D721Med (cell line): ENCODE data around the gene MUC2.

ENCODE experiments used
- DNase-seq: peaks from one replicate; pipeline ENCODE4 v3.0.0; 2011; ENCODE audit warnings: low spot score; ENCODE audit not compliant: insufficient read length
- FAIRE-seq: peaks from 2 replicates; lab custom pipeline; 2011; peaks lifted over from hg19 to GRCh38; lab: Jason Lieb, UNC
- TF ChIP-seq, protein P1 (sequence below): IDR thresholded peaks from 2 replicates; pipeline ENCODE4 v1.5.1; 2012; ENCODE audit warnings: mild to moderate bottlenecking, control low read depth; ENCODE audit not compliant: insufficient read depth; ENCODE audit errors: missing control alignments

MUC2 gene

DNA sequence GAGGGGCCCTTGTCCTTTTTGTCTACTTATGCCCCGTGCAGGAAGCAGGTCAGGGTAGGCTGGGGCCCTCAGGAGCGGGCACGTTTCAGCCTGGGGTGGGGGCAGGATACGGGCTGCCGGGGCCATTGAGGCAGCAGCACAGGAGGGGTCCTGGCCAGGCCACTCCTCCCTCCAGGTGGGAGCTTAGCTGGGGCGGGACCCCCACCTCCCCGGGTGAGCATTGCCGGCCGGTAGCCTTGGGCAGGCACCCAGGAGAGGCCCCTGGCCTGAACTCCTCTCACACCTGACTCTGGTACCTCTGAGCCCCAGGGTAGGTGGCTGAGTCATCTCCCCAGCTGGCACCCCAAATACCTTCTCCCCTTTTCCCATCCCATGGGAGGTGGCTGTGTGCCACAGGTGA is 33.2 kb upstream of the MUC2 start:
- FAIRE-seq (no peak), DNase-seq (no peak)
- TF ChIP-seq, protein P1, sequence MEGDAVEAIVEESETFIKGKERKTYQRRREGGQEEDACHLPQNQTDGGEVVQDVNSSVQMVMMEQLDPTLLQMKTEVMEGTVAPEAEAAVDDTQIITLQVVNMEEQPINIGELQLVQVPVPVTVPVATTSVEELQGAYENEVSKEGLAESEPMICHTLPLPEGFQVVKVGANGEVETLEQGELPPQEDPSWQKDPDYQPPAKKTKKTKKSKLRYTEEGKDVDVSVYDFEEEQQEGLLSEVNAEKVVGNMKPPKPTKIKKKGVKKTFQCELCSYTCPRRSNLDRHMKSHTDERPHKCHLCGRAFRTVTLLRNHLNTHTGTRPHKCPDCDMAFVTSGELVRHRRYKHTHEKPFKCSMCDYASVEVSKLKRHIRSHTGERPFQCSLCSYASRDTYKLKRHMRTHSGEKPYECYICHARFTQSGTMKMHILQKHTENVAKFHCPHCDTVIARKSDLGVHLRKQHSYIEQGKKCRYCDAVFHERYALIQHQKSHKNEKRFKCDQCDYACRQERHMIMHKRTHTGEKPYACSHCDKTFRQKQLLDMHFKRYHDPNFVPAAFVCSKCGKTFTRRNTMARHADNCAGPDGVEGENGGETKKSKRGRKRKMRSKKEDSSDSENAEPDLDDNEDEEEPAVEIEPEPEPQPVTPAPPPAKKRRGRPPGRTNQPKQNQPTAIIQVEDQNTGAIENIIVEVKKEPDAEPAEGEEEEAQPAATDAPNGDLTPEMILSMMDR = no peak

DNA sequence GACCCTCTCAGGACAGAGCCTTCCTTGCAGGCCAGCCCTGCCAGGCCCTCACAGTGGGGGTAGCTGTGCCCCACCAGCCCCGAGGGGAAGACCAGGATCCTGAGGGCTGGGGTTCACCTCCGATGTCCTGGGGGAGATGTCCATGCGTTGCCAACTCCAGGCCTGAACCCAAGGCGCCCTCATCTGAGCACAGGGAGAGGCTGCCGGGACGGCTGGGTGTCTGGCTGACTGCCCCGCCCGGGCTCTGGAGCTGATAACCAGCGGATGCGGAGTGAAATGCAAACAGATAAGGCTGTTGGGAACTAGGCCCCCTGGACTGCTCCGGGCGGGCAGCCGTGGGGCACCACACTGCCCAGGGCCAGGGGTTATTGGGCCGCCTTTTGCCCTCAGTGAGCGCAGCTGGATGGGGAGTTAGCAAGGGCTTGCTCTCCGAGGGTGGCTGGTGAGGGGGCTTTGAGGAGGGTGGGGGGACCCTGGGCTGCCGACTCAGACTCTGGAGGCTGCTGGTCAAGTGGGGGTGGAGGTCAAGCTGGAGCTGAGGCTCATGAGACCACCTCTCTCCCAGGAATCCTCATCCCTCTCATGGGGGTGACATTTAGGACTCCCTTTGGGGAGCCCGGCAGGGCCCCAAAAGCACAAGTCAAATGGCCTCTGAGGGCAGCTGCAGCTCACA is 32.6 kb upstream of the MUC2 start:
- no peak for FAIRE-seq
- TF ChIP-seq, protein P1 = no peak
- DNase-seq = no peak

DNA sequence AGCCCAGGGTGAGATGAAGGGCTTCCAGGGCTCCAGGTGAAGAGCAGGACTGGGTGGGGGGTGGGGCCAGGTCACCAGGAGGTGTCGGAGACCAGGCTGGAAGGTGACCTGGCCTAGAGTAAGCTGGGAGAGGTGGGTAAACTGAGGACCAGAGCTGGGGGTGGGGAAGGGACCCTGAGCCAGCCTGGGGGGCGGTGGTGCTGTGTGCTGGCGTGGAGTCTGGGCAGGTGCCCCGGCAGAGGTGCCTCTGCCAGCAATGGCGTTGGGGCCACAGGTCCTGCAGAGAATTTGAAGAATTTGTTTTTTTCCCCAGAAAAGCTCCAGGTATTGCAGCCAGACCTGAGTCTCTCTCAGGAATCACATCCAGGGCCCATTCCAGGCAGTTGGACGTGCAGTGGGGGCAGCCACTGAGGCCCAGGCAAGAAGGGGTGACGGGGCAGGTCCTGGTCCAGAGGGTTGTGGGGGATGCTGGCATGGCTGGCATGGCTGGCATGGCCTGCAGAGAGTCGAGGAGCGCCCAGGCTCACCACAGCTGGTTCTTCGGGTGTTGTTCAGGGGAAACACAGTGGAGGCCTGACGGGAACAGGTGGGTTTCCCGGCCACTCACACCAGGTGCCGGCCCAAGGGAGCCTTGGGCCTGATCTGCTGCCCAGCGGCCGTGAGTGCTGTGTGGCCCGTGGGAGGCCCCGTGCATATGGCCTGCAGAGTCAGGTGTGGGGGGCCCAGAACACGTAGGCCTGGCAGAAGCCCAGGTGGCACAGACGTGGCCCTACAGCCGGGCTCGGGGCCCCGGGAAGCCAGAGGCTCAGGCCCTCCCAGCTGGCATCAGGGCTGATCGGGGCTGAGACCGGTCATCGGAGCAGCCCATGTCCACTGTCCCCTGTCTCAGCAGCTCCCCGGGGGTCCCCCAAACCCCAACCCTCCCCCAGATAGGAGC is 31.8 kb upstream of the MUC2 start:
- FAIRE-seq (no peak), DNase-seq (no peak)
- TF ChIP-seq, protein P1 = no peak

GRCh38 chr11:1043563-1044096 is 31.0 kb upstream of the MUC2 start:
- TF ChIP-seq, protein P1 = no peak
- no peak for DNase-seq

DNA sequence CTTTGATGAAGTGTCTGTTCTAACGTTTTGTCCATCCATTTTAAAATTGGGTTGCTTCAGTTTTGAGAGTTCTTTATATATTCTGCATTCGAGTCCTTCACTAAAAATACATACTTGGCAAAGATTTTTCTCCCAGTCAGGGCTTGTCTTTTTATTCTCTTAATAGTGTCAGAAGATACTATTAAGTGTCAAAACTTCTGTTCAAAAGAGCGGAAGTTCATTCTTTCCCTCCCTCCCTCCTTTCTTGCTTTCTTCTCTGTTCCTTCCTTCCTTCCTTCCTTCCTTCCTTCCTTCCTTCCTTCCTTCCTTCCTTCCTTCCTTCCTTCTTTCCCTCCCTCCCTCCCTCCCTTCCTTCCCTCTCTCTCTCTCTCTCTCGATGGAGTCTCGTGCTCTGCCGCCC is 30.5 kb upstream of the MUC2 start:
- FAIRE-seq (no peak), DNase-seq (no peak)
- TF ChIP-seq, protein P1 = no peak

More at GRCh38 chr11:1043563-1044096, 31.0 kb upstream of the MUC2 start:
- FAIRE-seq = no peak

- FAIRE-seq (no peak), DNase-seq (no peak)
- TF ChIP-seq, protein P1 = no peak
These were observed 27.0 kb upstream of the MUC2 start for GRCh38 chr11:1047595-1048156.
